Vagina (tissue), 2 donors: ENCODE results near the gene SCO1.

Experiments
- CTCF ChIP-seq, 3 experiments: fragments of 450-650 bp in 2 of 3; fragments of 200-600 bp in 1 of 3; sonication (generic) in 1 of 3; IDR thresholded peaks; one replicate each; pipeline ENCODE4 v1.5.1; 2017 to 2019; ENCODE audit warnings: antibody characterized with exemption in 3 of 3, mild to moderate bottlenecking in 2 of 3, moderate library complexity in 2 of 3
- POLR2A ChIP-seq, 2 donors: fragments of 450-650 bp; IDR thresholded peaks; one replicate each; pipeline ENCODE4 v1.6.1; 2017; ENCODE audit warnings: antibody characterized with exemption in 2 of 2, mild to moderate bottlenecking in 2 of 2, moderate library complexity in 2 of 2
- POLR2AphosphoS5 ChIP-seq, 2 donors: sonication (generic); formaldehyde crosslinking; IDR thresholded peaks; one replicate each; pipeline ENCODE4 v1.9.0; 2017; ENCODE audit warnings: antibody characterized with exemption in 2 of 2, mild to moderate bottlenecking in 2 of 2, low read depth in 1 of 2; ENCODE audit not compliant: insufficient read depth in 1 of 2

DNA sequence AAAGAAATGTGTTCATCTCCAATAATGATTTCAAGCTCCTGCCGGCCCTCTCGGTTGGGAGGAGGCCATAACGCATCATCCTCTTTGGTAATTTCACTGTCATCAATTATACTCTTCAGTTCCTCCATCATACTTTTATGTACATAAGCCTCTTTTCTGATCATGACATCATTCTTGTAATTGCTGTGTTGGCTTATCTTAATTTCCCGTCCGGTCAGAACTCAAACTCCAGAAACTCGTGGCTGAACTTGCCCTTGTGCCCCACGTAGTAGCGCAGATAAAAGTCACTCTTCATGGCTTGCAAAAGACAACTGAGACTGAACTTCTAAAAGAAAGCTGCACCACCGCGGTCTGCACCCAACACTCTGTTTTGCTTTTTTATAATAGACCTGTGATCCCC is 18.9 kb upstream of the SCO1 start:
- TF ChIP-seq POLR2AphosphoS5 (IDR thresholded peaks at IDR 0.05; ENCODE audit: insufficient read depth in 1 of 2, low read depth in 1 of 2): no peak
- TF ChIP-seq POLR2A (IDR thresholded peaks at IDR 0.05): no peak
- no peak for TF ChIP-seq CTCF (IDR thresholded peaks at IDR 0.05)
